Prostate gland (tissue), 2 donors: ENCODE results near the gene HDAC4.

Experiments
- CTCF ChIP-seq, 4 experiments: fragments of 200-600 bp in 2 of 4; fragments of 450-650 bp in 2 of 4; sonication (generic) in 2 of 4; IDR thresholded peaks; 1 replicate in 3 of 4; 2 replicates in 1 of 4; pipeline ENCODE4 v1.5.1; 2016 to 2019; ENCODE audit warnings: antibody characterized with exemption in 4 of 4, mild to moderate bottlenecking in 2 of 4, moderate library complexity in 2 of 4
- POLR2A ChIP-seq: fragments of 450-650 bp; IDR thresholded peaks from one replicate; pipeline ENCODE4 v1.6.1; 2016; ENCODE audit warnings: antibody characterized with exemption, mild to moderate bottlenecking
- POLR2AphosphoS5 ChIP-seq: sonication (generic); formaldehyde crosslinking; IDR thresholded peaks from one replicate; pipeline ENCODE4 v1.6.1; 2017; ENCODE audit warnings: antibody characterized with exemption

GRCh38 chr2:239062743-239063142, 338.1 kb downstream of the HDAC4 start:
- TF ChIP-seq CTCF (IDR thresholded peaks at IDR 0.05), result no peak
- no peak for TF ChIP-seq POLR2AphosphoS5
- TF ChIP-seq POLR2A, result no peak
